ENCODE measurements around the gene DENND4B.
"Not testable (repeated sequence)": the region's sequence is repeated elsewhere in the genome, so short reads cannot be mapped to it uniquely, and the experiment has no call there.

The DENND4B gene

DNA sequence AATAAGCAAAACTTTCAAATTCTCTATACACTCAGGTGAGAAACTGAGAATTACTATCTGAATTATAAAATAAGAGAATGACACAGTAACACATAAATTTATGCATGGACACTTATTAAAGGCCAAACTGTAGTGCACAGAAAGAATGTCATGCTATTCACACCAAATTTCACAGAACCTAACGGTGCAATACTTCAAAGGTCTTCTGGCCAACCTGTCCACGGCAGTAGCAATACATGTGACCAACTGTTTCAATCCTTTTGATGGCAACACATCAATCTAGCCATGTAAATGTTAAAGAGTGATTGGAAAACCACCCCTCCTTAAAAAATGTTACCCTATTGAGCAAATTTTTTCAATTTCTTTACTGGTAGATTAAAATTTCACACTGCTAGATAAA, 34.2 kb downstream of the DENND4B start:
- Histone ChIP-seq H3K36me3 (ENCODE audit: control insufficient read depth, insufficient read depth, low read length) (peaks cover 2% of the 10 kb centered on the region), H3K27me3 (replicated peaks; ENCODE audit: control insufficient read depth, insufficient read depth, low read length) (no peaks in the 10 kb centered on the region), H3K4me3 (replicated peaks; ENCODE audit: low read depth, low read length) (no peak overlapping the region)
- DNase-seq (ENCODE audit: extremely low read depth, insufficient read length) = no peak
- TF ChIP-seq, protein P1, sequence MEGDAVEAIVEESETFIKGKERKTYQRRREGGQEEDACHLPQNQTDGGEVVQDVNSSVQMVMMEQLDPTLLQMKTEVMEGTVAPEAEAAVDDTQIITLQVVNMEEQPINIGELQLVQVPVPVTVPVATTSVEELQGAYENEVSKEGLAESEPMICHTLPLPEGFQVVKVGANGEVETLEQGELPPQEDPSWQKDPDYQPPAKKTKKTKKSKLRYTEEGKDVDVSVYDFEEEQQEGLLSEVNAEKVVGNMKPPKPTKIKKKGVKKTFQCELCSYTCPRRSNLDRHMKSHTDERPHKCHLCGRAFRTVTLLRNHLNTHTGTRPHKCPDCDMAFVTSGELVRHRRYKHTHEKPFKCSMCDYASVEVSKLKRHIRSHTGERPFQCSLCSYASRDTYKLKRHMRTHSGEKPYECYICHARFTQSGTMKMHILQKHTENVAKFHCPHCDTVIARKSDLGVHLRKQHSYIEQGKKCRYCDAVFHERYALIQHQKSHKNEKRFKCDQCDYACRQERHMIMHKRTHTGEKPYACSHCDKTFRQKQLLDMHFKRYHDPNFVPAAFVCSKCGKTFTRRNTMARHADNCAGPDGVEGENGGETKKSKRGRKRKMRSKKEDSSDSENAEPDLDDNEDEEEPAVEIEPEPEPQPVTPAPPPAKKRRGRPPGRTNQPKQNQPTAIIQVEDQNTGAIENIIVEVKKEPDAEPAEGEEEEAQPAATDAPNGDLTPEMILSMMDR (IDR thresholded peaks at IDR 0.05; ENCODE audit: insufficient read depth, low read length, poor library complexity, severe bottlenecking) = no peak

DNA sequence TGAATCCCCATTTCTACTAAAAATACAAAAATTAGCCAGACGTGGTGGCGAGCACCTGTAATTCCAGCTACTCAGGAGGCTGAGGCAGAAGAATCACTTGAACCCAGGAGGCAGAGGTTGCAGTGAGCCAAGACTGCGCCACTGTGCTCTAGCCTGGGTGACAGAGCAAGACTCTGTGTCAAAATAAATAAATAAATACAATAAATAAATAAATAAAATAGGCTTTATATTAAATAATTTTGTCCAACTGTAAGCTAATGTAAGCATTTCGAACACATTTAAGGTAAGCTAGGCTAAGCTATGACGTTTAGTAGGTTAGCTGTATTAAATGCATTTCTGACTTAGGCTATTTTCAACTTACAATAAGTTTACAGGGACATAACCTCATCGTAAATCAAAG, 36.0 kb downstream of the DENND4B start:
- H3K36me3 ChIP-seq (ENCODE audit: control insufficient read depth, insufficient read depth, low read length); H3K4me3 ChIP-seq (replicated peaks; ENCODE audit: low read depth, low read length); H3K27me3 ChIP-seq (replicated peaks; ENCODE audit: control insufficient read depth, insufficient read depth, low read length); DNase-seq (ENCODE audit: extremely low read depth, insufficient read length): not testable (repeated sequence)

DNA sequence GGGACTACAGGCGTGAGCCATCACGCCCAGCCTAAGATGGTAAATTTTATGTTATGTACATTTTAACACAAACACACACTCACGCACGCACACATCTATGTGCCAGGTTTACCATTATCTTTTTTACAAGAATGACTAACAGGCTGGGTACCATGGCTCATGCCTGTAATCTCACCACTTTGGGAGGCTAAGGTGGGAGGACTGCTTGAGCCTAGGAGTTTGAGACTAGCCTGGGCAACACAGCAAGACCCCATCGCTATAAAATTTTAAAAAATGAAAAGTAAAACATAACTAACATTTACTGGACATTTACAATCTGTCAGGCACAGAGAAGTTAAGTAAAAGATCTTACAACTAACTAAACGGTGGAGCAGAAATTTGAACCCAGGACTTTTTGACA, 38.4 kb downstream of the DENND4B start:
- Histone ChIP-seq H3K27me3 (replicated peaks; ENCODE audit: control insufficient read depth, insufficient read depth, low read length) (no peaks in the 10 kb centered on the region), H3K36me3 (ENCODE audit: control insufficient read depth, insufficient read depth, low read length) (no peaks in the 10 kb centered on the region; the same call in 1 of the 2 replicates), H3K4me3 (replicated peaks; ENCODE audit: low read depth, low read length) (no peak overlapping the region)
- no peak for DNase-seq (ENCODE audit: extremely low read depth, insufficient read length)
- TF ChIP-seq, protein P1 (IDR thresholded peaks at IDR 0.05; ENCODE audit: insufficient read depth, low read length, poor library complexity, severe bottlenecking) = no peak

DNA sequence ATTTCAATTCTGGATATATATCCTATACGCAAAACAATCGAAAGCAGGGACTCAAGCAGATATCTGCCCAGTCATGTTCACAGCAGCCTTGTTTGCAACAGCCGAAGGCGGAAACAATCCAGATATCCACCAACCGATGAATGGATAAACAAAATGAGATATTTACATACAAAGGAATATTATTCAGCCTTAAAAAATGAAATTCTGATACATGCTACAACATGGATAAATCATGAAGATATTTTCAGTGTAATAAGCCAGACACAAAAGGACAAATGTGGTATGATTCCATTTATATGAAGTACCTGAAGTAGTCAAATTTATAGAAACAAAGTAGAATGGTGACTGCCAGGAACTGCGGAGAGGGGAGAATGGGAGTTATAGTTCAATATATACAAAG, 39.4 kb downstream of the DENND4B start:
- DNase-seq (ENCODE audit: extremely low read depth, insufficient read length) = no peak
- no peaks in the 10 kb centered on the region; the same call in 1 of the 2 replicates for H3K36me3 ChIP-seq (ENCODE audit: control insufficient read depth, insufficient read depth, low read length)
- TF ChIP-seq, protein P1 (IDR thresholded peaks at IDR 0.05; ENCODE audit: insufficient read depth, low read length, poor library complexity, severe bottlenecking) = no peak
- no peak overlapping the region for H3K4me3 ChIP-seq (replicated peaks; ENCODE audit: low read depth, low read length)
- no peaks in the 10 kb centered on the region for H3K27me3 ChIP-seq (replicated peaks; ENCODE audit: control insufficient read depth, insufficient read depth, low read length)

DNA sequence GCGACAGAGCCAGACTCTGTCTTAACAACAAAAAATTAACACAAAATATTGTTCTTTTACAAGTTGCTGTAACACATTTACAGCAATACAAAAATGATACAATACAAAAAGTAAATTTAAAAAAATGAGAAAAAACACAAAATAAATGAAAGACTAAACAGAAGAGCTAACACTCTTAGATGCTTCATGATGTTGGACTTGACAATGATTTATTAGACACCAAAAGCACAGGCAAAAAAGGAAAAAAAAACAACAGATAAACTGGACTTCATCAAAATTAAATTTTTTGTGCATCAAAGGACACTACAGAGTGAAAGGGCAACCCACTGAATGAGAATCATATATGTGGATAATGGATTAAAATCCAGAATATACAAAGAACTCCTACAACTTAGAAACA, 40.1 kb downstream of the DENND4B start:
- H3K4me3 ChIP-seq (replicated peaks; ENCODE audit: low read depth, low read length) = no peak overlapping the region
- no peaks in the 10 kb centered on the region for H3K27me3 ChIP-seq (replicated peaks; ENCODE audit: control insufficient read depth, insufficient read depth, low read length)
- TF ChIP-seq, protein P1 (IDR thresholded peaks at IDR 0.05; ENCODE audit: insufficient read depth, low read length, poor library complexity, severe bottlenecking) = no peak
- no peak for DNase-seq (ENCODE audit: extremely low read depth, insufficient read length)
- H3K36me3 ChIP-seq (ENCODE audit: control insufficient read depth, insufficient read depth, low read length) = no peaks in the 10 kb centered on the region; the same call in 1 of the 2 replicates

DNA sequence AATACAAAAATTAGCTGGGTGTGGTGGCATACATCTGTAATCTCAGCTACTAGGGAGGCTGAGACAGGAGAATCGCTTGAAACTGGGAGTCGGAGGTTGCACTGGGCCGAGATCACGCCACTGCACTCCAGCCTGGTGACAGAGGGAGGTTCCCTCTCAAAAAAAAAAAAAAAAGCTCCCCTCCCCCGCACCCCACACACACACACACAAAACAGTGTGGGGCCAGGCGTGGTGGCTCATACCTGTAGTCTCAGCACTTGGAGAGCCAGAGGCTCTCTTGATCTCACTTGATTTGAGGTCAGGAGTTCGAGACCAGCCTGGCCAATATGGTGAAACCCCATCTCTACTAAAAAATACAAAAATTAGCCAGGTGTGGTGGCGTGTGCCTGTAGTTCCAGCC, 40.6 kb downstream of the DENND4B start:
- H3K4me3 ChIP-seq (replicated peaks; ENCODE audit: low read depth, low read length) = not testable (repeated sequence)

DNA sequence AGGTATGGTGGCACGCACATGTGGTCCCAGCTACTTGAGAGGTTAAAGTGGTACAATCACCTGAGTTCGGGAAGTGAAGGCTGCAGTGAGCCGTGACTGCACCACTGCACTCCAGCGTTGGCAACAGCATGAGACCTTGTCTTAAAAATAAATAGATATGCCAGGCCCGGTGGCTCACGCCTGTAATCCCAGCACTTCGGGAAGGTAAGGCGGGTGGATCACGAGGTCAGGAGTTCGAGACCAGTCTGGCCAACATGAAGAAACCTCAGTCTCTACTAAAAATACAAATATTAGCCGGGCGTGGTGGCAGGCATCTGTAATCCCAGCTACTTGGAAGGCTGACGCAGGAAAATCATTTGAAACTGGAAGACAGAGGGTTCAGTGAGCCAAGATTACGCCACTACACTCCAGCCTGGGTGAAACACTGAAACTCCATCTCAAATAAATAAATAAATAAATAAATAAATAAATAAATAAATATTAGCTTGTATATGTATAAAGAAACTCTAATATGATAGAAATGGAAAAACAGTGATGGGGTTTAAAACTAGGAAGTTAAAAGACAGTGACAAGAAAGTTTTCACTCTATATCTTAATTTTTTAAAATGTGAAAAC, 42.6 kb downstream of the DENND4B start:
- Histone ChIP-seq H3K27me3 (replicated peaks; ENCODE audit: control insufficient read depth, insufficient read depth, low read length) (no peaks in the 10 kb centered on the region), H3K36me3 (ENCODE audit: control insufficient read depth, insufficient read depth, low read length) (no peaks in the 10 kb centered on the region; the same call in 1 of the 2 replicates), H3K4me3 (replicated peaks; ENCODE audit: low read depth, low read length) (no peak overlapping the region)
- TF ChIP-seq, protein P1 (IDR thresholded peaks at IDR 0.05; ENCODE audit: insufficient read depth, low read length, poor library complexity, severe bottlenecking) = no peak
- DNase-seq (ENCODE audit: extremely low read depth, insufficient read length) = no peak

More for the DNA sequence above, 40.6 kb downstream of the DENND4B start:
- H3K27me3 ChIP-seq (replicated peaks; ENCODE audit: control insufficient read depth, insufficient read depth, low read length); H3K36me3 ChIP-seq (ENCODE audit: control insufficient read depth, insufficient read depth, low read length); DNase-seq (ENCODE audit: extremely low read depth, insufficient read length): not testable (repeated sequence)
